Measurements from ENCODE around the gene FAM50B.

GRCh38 chr6:3872370-3872854 lies 23.2 kb downstream of the FAM50B start:
- no peak for TF ChIP-seq FOXM1 (IDR thresholded peaks at IDR 0.05; ENCODE audit: borderline replicate concordance)
- TF ChIP-seq ELF4 (IDR thresholded peaks at IDR 0.05) = no peak
